ENCODE data around the gene RNASEH2B. TPM values are rescaled to one million over a fixed set of nuclear protein-coding genes. Genes with fewer than 3 reads are reported as not detected.

Gene RNASEH2B
- total RNA-seq, 4 donors from 2014 or later, result 11.1 to 45.0 (median 31.8) TPM

GRCh38 chr13:50871405-50871804 lies 38.2 kb upstream of the RNASEH2B start:
- DNase-seq, result no peak
- Histone ChIP-seq H3K27me3 (no peaks in the 10 kb centered on the region), H3K4me3 (no peak overlapping the region), H3K9me3 (no peaks in the 10 kb centered on the region), H3K4me1 (no peaks in the 10 kb centered on the region), H3K27ac (no peak overlapping the region), H3K36me3 (no peaks in the 10 kb centered on the region)
- WGBS, 2 donors, result 95 to 100% methylated on average over 1 of the region's 1 CpG
- TF ChIP-seq CTCF (IDR thresholded peaks at IDR 0.05) (no peak), POLR2A (IDR thresholded peaks at IDR 0.05) (no peak)
- intact Hi-C loops (cut with DNase I), result no loop called here

DNA sequence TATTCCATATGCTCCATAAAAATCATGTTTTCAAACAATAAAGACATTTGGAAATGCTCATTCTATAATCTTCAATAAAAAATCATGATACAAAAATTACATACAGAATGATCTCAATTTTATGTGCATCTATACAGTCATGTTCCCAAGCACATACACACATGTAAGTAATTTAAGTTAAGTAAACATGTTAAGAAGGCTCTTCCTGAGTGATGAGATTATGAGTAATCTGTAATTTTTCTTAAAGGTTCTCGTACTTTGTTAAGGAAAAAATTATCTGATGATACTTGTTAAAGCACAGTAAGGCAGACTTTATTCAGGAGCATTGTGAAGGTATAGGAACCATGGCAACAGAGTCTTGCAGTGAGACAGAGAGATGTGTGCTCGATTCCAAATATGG lies 36.1 kb upstream of the RNASEH2B start:
- Histone ChIP-seq H3K4me1 (no peaks in the 10 kb centered on the region), H3K36me3 (no peaks in the 10 kb centered on the region), H3K27me3 (no peaks in the 10 kb centered on the region), H3K4me3 (no peak overlapping the region), H3K9me3 (no peaks in the 10 kb centered on the region), H3K27ac (no peak overlapping the region)
- intact Hi-C loops (cut with DNase I), result no loop called here
- 53 to 57% methylated on average over 2 of the region's 2 CpGs for WGBS, 2 donors
- TF ChIP-seq CTCF (IDR thresholded peaks at IDR 0.05), result no peak
- TF ChIP-seq POLR2A (IDR thresholded peaks at IDR 0.05), result no peak
- DNase-seq, result no peak

GRCh38 chr13:50873991-50874390 lies 35.6 kb upstream of the RNASEH2B start:
- TF ChIP-seq POLR2A (IDR thresholded peaks at IDR 0.05) (no peak), CTCF (IDR thresholded peaks at IDR 0.05) (no peak)
- Histone ChIP-seq H3K36me3 (no peaks in the 10 kb centered on the region), H3K9me3 (no peaks in the 10 kb centered on the region), H3K4me3 (no peak overlapping the region), H3K27ac (no peak overlapping the region), H3K27me3 (no peaks in the 10 kb centered on the region), H3K4me1 (no peaks in the 10 kb centered on the region)
- no peak for DNase-seq
- intact Hi-C loops (cut with DNase I), result no loop called here
- WGBS, 2 donors, result 80% methylated on average over 2 of the region's 2 CpGs

DNA sequence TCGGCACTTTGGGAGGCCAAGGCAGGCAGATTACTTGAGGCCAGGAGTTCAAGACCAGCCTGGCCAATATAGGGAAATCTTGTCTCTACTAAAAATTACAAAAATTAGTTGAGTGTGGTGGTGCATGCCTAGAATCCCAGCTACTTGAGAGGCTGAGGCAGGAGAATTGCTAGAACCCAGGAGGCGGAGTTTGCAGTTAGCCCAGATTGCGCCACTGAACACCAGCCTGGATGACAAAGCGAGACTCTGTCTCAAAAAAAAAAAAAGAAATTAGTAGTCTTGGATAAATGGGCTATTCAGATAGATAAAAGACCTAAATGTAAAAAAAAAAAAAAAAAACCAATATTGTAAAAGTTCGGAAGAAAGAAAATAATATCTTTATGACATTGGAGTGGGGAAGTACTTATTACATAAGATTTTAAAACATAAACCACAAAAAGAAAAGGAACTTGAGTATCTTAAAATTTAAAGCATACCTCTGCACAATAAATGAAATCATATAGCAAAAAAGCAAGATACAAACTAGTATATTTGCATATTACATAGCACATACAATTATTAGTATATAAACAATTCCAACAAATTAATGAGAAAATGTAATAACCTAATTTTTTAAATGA lies 26.7 kb upstream of the RNASEH2B start:
- Histone ChIP-seq H3K27me3 (no peaks in the 10 kb centered on the region), H3K4me3 (no peak overlapping the region), H3K27ac (no peak overlapping the region), H3K9me3 (no peaks in the 10 kb centered on the region), H3K4me1 (no peaks in the 10 kb centered on the region), H3K36me3 (no peaks in the 10 kb centered on the region)
- TF ChIP-seq POLR2A (IDR thresholded peaks at IDR 0.05), result no peak
- no peak for TF ChIP-seq CTCF (IDR thresholded peaks at IDR 0.05)
- intact Hi-C loops (cut with DNase I), result no loop called here
- 83 to 90% methylated on average over 5 of the region's 5 CpGs for WGBS, 2 donors
- DNase-seq, result no peak

DNA sequence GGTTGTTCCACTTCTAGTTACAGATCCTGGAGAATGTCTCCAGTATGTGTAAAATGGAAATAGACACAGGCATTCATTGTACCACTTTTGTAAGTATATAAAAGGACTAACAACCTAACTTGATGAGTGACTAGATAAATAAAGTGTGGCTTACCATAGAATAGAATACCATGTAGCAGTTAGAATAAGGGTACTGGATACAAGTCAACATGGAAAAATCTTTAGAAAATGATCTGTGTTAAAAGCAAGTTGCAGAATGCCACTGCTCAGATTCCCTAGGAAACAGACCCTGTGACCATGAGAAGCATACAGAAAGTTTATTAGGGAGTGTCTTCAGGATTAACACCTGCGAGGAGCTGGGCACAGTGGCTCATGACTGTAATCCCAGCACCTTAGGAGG lies 25.9 kb upstream of the RNASEH2B start:
- no peak overlapping the region for H3K4me3 ChIP-seq
- DNase-seq, result no peak
- 39 to 62% methylated on average over 1 of the region's 1 CpG for WGBS, 2 donors
- no peaks in the 10 kb centered on the region for H3K9me3 ChIP-seq
- no peaks in the 10 kb centered on the region for H3K27me3 ChIP-seq
- H3K4me1 ChIP-seq, result no peaks in the 10 kb centered on the region
- H3K27ac ChIP-seq, result no peak overlapping the region
- intact Hi-C loops (cut with DNase I), result no loop called here
- H3K36me3 ChIP-seq, result no peaks in the 10 kb centered on the region
- no peak for TF ChIP-seq POLR2A (IDR thresholded peaks at IDR 0.05)
- no peak for TF ChIP-seq CTCF (IDR thresholded peaks at IDR 0.05)
